Panc1 (cell line): ENCODE results near the gene VWA7. TPM values are rescaled to one million over a fixed set of nuclear protein-coding genes. Genes with fewer than 3 reads are reported as not detected.

ENCODE experiments used
- ATAC-seq: fragments of 200-7000 bp; cut with Tn5 transposase; 2 replicates; pipeline ENCODE4 v1.9.1; 2020; ENCODE audit warnings: mild to moderate bottlenecking, moderate library complexity
- BruUV-seq: library from RNA; stranded (reverse); fragments of 400-500 nt; replicated peaks from 2 replicates; lab custom pipeline; 2021; lab: Mats Ljungman, UMichigan
- CTCF ChIA-PET: fragments of 300-600 bp; sonication (Branson Sonifier 250); formaldehyde crosslinking; loops from one replicate; lab custom pipeline; 2022; ENCODE audit warnings: antibody characterized with exemption; lab: Charles Lee
- POLR2A ChIA-PET: fragments of 300-600 bp; sonication (Branson Sonifier 250); formaldehyde crosslinking; loops from one replicate; lab custom pipeline; 2022; ENCODE audit warnings: antibody characterized with exemption; lab: Charles Lee
- DNase-seq: peaks from one replicate; pipeline ENCODE4 v3.0.0-alpha.2; 2010; ENCODE audit warnings: low read depth, low spot score
- H3K27ac ChIP-seq: 2 replicates; pipeline ENCODE4 v1.5.1; 2011; ENCODE audit warnings: mild to moderate bottlenecking, low read length, inconsistent platforms
- H3K27me3 ChIP-seq: fragments of 200-500 bp; sonication (Bioruptor generic); 2 replicates; pipeline ENCODE4 v1.6.0; 2014; ENCODE audit warnings: low read length, inconsistent platforms; ENCODE audit not compliant: control insufficient read depth, insufficient read depth
- H3K36me3 ChIP-seq: fragments of 200-500 bp; sonication (Bioruptor generic); 2 replicates; pipeline ENCODE4 v1.5.1; 2014; ENCODE audit warnings: inconsistent platforms, mild to moderate bottlenecking, low read length, moderate library complexity; ENCODE audit not compliant: control insufficient read depth, insufficient read depth
- H3K4me1 ChIP-seq: 2 replicates; pipeline ENCODE4 v1.5.1; 2011; ENCODE audit warnings: inconsistent platforms, mild to moderate bottlenecking, low read length, moderate library complexity; ENCODE audit not compliant: control insufficient read depth, insufficient read depth
- H3K4me3 ChIP-seq, 2 experiments: 2 replicates each; pipeline ENCODE4 v1.5.1; 2011 to 2012; ENCODE audit warnings: low read depth in 2 of 2, low read length in 2 of 2, mild to moderate bottlenecking in 2 of 2, inconsistent platforms in 1 of 2, moderate library complexity in 1 of 2
- H3K9me3 ChIP-seq: fragments of 200-500 bp; sonication (Bioruptor generic); 2 replicates; pipeline ENCODE4 v1.5.1; 2014; ENCODE audit warnings: low read depth, mild to moderate bottlenecking, inconsistent platforms, low read length, moderate library complexity; ENCODE audit not compliant: control insufficient read depth, insufficient read depth
- POLR2AphosphoS5 ChIP-seq: IDR thresholded peaks from 2 replicates; pipeline ENCODE4 v1.6.1; 2012; ENCODE audit warnings: mild to moderate bottlenecking, low read depth, low read length, moderate library complexity
- SIN3A ChIP-seq: IDR thresholded peaks from 2 replicates; pipeline ENCODE4 v1.6.1; 2012; ENCODE audit warnings: low read depth, mild to moderate bottlenecking, low read length, moderate library complexity, borderline replicate concordance; ENCODE audit not compliant: insufficient read depth
- TCF7L2 ChIP-seq: IDR thresholded peaks from 2 replicates; pipeline ENCODE4 v1.6.1; 2011; ENCODE audit warnings: mild to moderate bottlenecking, low read depth, low read length, inconsistent platforms
- in situ Hi-C: cut with HindIII; loops from 2 replicates; pipeline ENCODE4 v1.10.0; 2016; ENCODE audit warnings: low sequenced_read_pairs, low pct_unique_long_range_greater_than_20kb
- intact Hi-C: fragments of 100-400 bp; cut with micrococcal nuclease; formaldehyde crosslinking; loops from one replicate; pipeline ENCODE4 v1.10.0; 2022; ENCODE audit not compliant: unreplicated experiment
- total RNA-seq: library from RNA; stranded (reverse); gene quantifications from one replicate; pipeline ENCODE4 v1.2.1, GENCODE V29; 2021; ENCODE audit not compliant: unreplicated experiment
- TF ChIP-seq, protein P1 (sequence below), 2 experiments: IDR thresholded peaks; 2 replicates each; pipeline ENCODE4 v1.6.1; 2011 to 2012; ENCODE audit warnings: low read depth in 2 of 2, control low read depth in 1 of 2, low read length in 1 of 2, mild to moderate bottlenecking in 1 of 2, moderate library complexity in 1 of 2; ENCODE audit not compliant: insufficient read depth in 1 of 2
- TF ChIP-seq, protein P2 (sequence below): fragments of 450-650 bp; IDR thresholded peaks from 2 replicates; pipeline ENCODE4 v1.5.1; 2017; ENCODE audit warnings: mild to moderate bottlenecking

VWA7 gene
- total RNA-seq, 1 experiment from 2014 or later: 4.3 TPM

DNA sequence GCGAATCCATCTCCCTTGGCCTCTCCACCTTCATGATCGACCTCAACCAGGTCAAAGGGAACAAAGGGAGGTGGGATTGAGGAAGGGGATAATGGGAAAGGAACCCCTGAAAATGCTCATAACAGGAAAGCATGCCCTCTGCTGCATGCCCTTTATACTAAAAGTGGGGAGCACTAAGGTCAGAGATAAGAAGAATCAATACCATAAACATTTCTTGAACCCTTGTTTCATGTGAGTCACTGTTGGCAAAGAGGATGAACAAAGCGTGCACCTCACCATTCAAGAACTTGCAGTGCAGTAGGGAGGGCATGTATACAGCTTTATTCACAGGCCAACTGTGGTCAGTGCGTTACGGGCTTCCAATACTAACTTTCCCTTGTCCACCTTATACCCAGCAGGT is 16.3 kb downstream of the VWA7 start:
- H3K9me3 ChIP-seq: no peaks in the 10 kb centered on the region
- POLR2A ChIA-PET: interaction anchor here (0.5 kb wide), 1 partner anchor 95 kb away, joined by 4 read pairs; no protein-coding TSS in a partner anchor
- in situ Hi-C loops: no loop called here
- TF ChIP-seq TCF7L2: no peak
- TF ChIP-seq, protein P1, sequence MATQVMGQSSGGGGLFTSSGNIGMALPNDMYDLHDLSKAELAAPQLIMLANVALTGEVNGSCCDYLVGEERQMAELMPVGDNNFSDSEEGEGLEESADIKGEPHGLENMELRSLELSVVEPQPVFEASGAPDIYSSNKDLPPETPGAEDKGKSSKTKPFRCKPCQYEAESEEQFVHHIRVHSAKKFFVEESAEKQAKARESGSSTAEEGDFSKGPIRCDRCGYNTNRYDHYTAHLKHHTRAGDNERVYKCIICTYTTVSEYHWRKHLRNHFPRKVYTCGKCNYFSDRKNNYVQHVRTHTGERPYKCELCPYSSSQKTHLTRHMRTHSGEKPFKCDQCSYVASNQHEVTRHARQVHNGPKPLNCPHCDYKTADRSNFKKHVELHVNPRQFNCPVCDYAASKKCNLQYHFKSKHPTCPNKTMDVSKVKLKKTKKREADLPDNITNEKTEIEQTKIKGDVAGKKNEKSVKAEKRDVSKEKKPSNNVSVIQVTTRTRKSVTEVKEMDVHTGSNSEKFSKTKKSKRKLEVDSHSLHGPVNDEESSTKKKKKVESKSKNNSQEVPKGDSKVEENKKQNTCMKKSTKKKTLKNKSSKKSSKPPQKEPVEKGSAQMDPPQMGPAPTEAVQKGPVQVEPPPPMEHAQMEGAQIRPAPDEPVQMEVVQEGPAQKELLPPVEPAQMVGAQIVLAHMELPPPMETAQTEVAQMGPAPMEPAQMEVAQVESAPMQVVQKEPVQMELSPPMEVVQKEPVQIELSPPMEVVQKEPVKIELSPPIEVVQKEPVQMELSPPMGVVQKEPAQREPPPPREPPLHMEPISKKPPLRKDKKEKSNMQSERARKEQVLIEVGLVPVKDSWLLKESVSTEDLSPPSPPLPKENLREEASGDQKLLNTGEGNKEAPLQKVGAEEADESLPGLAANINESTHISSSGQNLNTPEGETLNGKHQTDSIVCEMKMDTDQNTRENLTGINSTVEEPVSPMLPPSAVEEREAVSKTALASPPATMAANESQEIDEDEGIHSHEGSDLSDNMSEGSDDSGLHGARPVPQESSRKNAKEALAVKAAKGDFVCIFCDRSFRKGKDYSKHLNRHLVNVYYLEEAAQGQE (IDR thresholded peaks at IDR 0.05; ENCODE audit: insufficient read depth in 1 of 2, low read depth in 2 of 2, low read length in 1 of 2): no peak
- TF ChIP-seq, protein P2, sequence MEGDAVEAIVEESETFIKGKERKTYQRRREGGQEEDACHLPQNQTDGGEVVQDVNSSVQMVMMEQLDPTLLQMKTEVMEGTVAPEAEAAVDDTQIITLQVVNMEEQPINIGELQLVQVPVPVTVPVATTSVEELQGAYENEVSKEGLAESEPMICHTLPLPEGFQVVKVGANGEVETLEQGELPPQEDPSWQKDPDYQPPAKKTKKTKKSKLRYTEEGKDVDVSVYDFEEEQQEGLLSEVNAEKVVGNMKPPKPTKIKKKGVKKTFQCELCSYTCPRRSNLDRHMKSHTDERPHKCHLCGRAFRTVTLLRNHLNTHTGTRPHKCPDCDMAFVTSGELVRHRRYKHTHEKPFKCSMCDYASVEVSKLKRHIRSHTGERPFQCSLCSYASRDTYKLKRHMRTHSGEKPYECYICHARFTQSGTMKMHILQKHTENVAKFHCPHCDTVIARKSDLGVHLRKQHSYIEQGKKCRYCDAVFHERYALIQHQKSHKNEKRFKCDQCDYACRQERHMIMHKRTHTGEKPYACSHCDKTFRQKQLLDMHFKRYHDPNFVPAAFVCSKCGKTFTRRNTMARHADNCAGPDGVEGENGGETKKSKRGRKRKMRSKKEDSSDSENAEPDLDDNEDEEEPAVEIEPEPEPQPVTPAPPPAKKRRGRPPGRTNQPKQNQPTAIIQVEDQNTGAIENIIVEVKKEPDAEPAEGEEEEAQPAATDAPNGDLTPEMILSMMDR: no peak
- DNase-seq: no peak
- H3K27ac ChIP-seq: no peak overlapping the region
- H3K27me3 ChIP-seq: no peaks in the 10 kb centered on the region
- no peaks in the 10 kb centered on the region for H3K36me3 ChIP-seq
- H3K4me3 ChIP-seq: no peak overlapping the region
- CTCF ChIA-PET: no interaction called here
- no TSS peak for BruUV-seq
- ATAC-seq: no peak
- intact Hi-C loops: no loop called here
- no peaks in the 10 kb centered on the region for H3K4me1 ChIP-seq

DNA sequence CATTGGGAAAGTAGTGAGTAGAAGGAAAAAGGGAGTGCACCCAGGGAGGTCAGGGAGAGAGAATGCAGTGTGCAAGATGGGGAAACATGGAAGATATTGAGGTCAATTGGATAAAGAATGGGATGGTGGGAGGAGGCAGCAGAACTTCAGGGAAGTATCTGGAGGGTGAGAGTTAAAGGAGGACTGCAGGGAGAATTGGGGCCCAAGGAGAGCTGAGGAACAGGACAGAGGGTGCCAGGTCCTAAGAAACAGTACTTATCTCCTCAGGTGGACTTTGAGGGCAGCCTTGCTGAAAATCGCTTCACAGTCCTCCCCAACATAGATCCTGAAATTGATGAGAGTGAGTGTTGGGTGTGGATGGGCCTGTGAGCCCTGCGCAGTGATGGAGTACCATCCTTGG is 18.8 kb downstream of the VWA7 start:
- H3K4me1 ChIP-seq: no peaks in the 10 kb centered on the region
- no peaks in the 10 kb centered on the region for H3K27me3 ChIP-seq
- no peaks in the 10 kb centered on the region for H3K9me3 ChIP-seq
- no TSS peak for BruUV-seq
- DNase-seq (no peak), ATAC-seq (no peak)
- CTCF ChIA-PET: no interaction called here
- no peaks in the 10 kb centered on the region for H3K36me3 ChIP-seq
- in situ Hi-C loops: no loop called here
- TF ChIP-seq, protein P2: no peak
- TF ChIP-seq POLR2AphosphoS5 (no peak), SIN3A (no peak), TCF7L2 (no peak)
- TF ChIP-seq, protein P1 (IDR thresholded peaks at IDR 0.05; ENCODE audit: insufficient read depth in 1 of 2, low read depth in 2 of 2, low read length in 1 of 2): no peak
- POLR2A ChIA-PET: interaction anchor here (0.6 to 1.2 kb wide), 2 partner anchors 57 to 58 kb away, joined by 3 to 8 read pairs; partner anchors contain the start of genes HSPA1A and HSPA1L
- intact Hi-C loops: no loop called here
- no peak overlapping the region for H3K4me3 ChIP-seq
- H3K27ac ChIP-seq: no peak overlapping the region
